Fibroblast of skin of back (primary cell): ENCODE results near the gene TRAF4.
"Not testable (repeated sequence)": the region's sequence is repeated elsewhere in the genome, so short reads cannot be mapped to it uniquely, and the experiment has no call there.

ENCODE experiments used
- DNase-seq: peaks from one replicate; pipeline ENCODE4 v3.0.0-alpha.2; 2013

Gene TRAF4

DNA sequence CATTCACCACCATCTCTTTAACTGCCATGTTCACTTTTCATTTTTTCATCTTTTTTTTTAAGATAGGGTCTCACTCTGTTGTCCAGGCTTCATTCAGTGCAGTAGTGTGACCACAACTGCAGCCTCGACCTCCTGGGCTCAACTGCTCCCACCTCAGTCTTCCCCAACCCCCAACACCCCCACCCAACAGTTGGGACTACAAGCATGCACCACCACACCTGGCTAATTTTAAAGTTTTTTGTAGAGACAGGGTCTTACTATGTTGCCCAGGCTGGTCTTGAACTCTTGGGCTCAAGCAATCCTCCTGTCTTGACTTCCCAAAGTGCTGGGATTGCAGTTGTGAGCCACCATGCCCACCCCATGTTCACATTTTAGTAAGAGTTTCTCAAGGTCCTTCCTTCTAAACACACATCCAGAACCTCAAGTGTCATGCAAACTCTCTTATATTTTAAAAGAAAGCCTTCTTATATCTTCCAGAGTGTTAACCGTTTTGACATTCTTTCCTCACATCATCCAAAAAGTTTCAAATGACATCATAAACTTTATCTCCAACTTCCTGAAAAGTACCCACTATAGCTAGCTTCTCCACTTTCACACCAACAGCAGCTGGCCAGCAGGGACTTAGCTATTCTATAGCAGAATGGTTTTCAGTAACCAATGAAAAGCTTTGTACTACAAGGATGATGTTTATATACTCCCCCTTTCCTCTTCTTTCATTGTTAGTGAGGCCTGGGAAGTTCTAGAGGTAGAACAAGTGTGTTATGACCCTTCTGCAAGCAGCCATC is 49.3 kb downstream of the TRAF4 start:
- no peak for DNase-seq

DNA sequence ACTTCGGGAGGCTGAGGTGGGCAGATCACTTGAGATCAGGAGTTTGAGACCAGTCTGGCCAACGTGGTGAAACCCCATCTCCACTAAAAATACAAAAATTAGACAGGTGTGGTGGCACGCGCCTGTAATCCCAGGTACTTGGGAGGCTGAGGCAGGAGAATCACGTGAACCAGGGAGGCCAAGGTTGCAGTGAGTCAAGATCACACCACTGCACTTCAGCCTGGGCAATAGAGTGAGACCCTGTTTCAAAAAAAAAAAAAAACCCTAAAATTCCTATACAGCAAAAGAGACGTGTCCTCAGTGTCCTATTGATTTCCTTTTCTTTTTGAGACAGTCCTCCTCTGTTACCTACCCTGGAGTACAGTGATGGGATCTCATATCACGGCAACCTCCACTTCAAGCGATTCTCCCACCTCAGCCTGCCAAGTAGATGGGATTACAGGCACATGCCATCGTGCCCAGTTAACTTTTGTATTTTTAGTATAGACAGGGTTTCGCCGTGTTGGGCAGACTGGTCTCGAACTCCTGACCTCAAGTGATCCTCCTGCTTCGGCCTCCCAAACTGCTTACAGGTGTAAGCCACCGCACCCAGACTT is 51.1 kb downstream of the TRAF4 start:
- not testable (repeated sequence) for DNase-seq

DNA sequence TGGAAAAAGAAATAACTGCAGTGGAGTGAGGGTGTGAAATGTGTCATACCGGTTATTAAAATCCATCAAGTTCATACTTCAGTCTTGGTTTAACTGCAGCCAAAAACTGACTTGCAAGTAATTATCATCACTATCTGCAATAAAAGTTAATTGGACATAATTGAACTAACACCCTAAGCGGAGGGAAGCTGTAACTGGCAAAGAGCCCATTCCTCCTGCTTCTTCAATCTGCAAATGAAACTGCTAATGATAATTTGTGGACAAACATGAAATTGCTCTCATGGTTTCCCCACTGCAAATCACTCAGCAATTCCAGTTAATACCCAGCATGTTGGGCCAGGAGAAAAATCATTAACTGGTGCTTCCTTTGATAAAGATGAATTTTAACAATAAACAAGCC is 52.3 kb downstream of the TRAF4 start:
- no peak for DNase-seq
